Stomach (tissue), 9 donors: ENCODE results near the gene ZNF775. TPM values are rescaled to one million over a fixed set of nuclear protein-coding genes. Genes with fewer than 3 reads are reported as not detected.
"Not testable (repeated sequence)": the region's sequence is repeated elsewhere in the genome, so short reads cannot be mapped to it uniquely, and the experiment has no call there.

Source experiments
- DNase-seq, 2 donors: peaks; one replicate each; pipeline versions ENCODE4 v3.0.0 to v3.0.0-alpha.2; 2013 to 2019
- H3K27ac ChIP-seq, 5 donors: fragments of 200-600 bp in 4 of 5; sonication (generic) in 4 of 5; one replicate each; pipeline ENCODE4 v1.5.1; 2013 to 2019; ENCODE audit warnings: mild to moderate bottlenecking in 1 of 5, moderate library complexity in 1 of 5
- H3K27me3 ChIP-seq, 3 donors: fragments of 200-600 bp; sonication (generic); one replicate each; pipeline ENCODE4 v1.5.1; 2017 to 2019; ENCODE audit warnings: mixed run types in 1 of 3
- H3K36me3 ChIP-seq, 4 donors: fragments of 200-600 bp; sonication (generic); 1 replicate in 3 of 4; 2 replicates in 1 of 4; pipeline ENCODE4 v1.5.1; 2016 to 2019
- H3K4me1 ChIP-seq, 4 donors: fragments of 200-600 bp; sonication (generic); one replicate each; pipeline ENCODE4 v1.5.1; 2016 to 2019
- H3K4me3 ChIP-seq, 4 donors: fragments of 200-600 bp; sonication (generic) in 3 of 4; one replicate each; pipeline ENCODE4 v1.5.1; 2016 to 2019; ENCODE audit warnings: mild to moderate bottlenecking in 1 of 4
- H3K9me3 ChIP-seq, 4 donors: fragments of 200-600 bp; sonication (generic); one replicate each; pipeline ENCODE4 v1.5.1; 2016 to 2019
- EP300 ChIP-seq: sonication (generic); formaldehyde crosslinking; IDR thresholded peaks from one replicate; pipeline ENCODE4 v1.6.1; 2017; ENCODE audit warnings: antibody characterized with exemption
- POLR2A ChIP-seq, 4 donors: fragments of 450-650 bp; IDR thresholded peaks; one replicate each; pipeline ENCODE4 v1.6.1; 2016; ENCODE audit warnings: antibody characterized with exemption in 4 of 4, control low read depth in 2 of 4, mild to moderate bottlenecking in 1 of 4, moderate library complexity in 1 of 4
- POLR2AphosphoS5 ChIP-seq, 3 donors: sonication (generic); formaldehyde crosslinking; IDR thresholded peaks; one replicate each; pipeline ENCODE4 v1.6.1; 2016; ENCODE audit warnings: antibody characterized with exemption in 3 of 3
- WGBS, 5 donors: extraction: QIAGEN DNeasy Blood & Tissue Kit in 3 of 5; methylation state at CpG; one replicate each; pipeline versions ENCODE4 v1.1.5 to v1.1.7; 2013 to 2018; 5-methylcytosine and 5-hydroxymethylcytosine counted together
- intact Hi-C: fragments of 100-400 bp; cut with DNase I; formaldehyde crosslinking; loops from one replicate; pipeline ENCODE4 v1.15.1; 2023; ENCODE audit warnings: low total_unique reads
- polyA plus RNA-seq, 3 donors: library from polyadenylated mRNA; stranded (reverse); fragments of 200-250 nt; gene quantifications; one replicate each; pipeline ENCODE4 v1.2.3, GENCODE V29; 2013
- total RNA-seq, 5 donors: library from RNA; depleted of rRNA; stranded (reverse); fragments of >200 nt; gene quantifications; one replicate each; pipeline versions ENCODE4 v1.1.0 to v1.2.3, GENCODE V29; 2014 to 2016
- TF ChIP-seq, protein P1 (sequence below), 7 experiments: fragments of 450-650 bp in 4 of 7; fragments of 200-600 bp in 3 of 7; sonication (generic) in 3 of 7; IDR thresholded peaks; one replicate each; pipeline ENCODE4 v1.5.1; 2016 to 2019; ENCODE audit warnings: antibody characterized with exemption in 7 of 7, control low read depth in 2 of 7, mild to moderate bottlenecking in 1 of 7
- donor health status: healthy with polysubstance abuse.
- donor health status: Bipolar disorder and iron deficiency.
- donor health status: healthy.

ZNF775 gene
- total and polyA plus RNA-seq, 8 donors = 1.8 to 17.0 (median 2.5) TPM; not detected in 2

DNA sequence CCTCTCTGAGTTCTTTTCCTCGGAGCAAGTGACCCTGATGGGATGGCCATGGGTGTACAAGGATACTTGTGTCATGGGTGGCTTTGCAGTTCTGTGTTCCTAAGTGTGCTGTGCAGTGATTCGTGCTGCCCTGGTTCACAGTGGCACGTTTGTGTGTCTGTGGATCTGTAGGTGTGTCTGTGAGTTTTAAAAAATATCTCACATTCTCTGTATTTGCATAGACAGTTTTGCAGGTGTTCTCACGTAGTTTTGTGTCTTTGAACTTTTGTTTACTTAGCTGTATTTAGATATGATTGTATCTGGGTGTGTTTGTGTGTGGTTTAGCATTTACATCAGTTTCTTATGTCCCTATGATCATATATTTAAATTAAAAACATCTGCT is 3.7 kb downstream of the ZNF775 start:
- Histone ChIP-seq H3K9me3 (no peaks in the 10 kb centered on the region), H3K27ac (peak overlapping the region in 2 of 5 donors; percentile 24 to 38), H3K27me3 (no peaks in the 10 kb centered on the region), H3K4me1 (peaks cover 13 to 66% (median 51%) of the 10 kb centered on the region in 4 donors), H3K36me3 (peaks cover 0 to 6% (median 0%) of the 10 kb centered on the region in 4 donors), H3K4me3 (no peak overlapping the region)
- intact Hi-C loops = no loop called here
- no peak for DNase-seq
- TF ChIP-seq POLR2AphosphoS5 (IDR thresholded peaks at IDR 0.05) (no peak), EP300 (no peak), POLR2A (IDR thresholded peaks at IDR 0.05) (no peak)
- TF ChIP-seq, protein P1, sequence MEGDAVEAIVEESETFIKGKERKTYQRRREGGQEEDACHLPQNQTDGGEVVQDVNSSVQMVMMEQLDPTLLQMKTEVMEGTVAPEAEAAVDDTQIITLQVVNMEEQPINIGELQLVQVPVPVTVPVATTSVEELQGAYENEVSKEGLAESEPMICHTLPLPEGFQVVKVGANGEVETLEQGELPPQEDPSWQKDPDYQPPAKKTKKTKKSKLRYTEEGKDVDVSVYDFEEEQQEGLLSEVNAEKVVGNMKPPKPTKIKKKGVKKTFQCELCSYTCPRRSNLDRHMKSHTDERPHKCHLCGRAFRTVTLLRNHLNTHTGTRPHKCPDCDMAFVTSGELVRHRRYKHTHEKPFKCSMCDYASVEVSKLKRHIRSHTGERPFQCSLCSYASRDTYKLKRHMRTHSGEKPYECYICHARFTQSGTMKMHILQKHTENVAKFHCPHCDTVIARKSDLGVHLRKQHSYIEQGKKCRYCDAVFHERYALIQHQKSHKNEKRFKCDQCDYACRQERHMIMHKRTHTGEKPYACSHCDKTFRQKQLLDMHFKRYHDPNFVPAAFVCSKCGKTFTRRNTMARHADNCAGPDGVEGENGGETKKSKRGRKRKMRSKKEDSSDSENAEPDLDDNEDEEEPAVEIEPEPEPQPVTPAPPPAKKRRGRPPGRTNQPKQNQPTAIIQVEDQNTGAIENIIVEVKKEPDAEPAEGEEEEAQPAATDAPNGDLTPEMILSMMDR (IDR thresholded peaks at IDR 0.05) = no peak
- 30 to 62% (median 34%) methylated on average over 4 of the region's 4 CpGs for WGBS, 5 donors

DNA sequence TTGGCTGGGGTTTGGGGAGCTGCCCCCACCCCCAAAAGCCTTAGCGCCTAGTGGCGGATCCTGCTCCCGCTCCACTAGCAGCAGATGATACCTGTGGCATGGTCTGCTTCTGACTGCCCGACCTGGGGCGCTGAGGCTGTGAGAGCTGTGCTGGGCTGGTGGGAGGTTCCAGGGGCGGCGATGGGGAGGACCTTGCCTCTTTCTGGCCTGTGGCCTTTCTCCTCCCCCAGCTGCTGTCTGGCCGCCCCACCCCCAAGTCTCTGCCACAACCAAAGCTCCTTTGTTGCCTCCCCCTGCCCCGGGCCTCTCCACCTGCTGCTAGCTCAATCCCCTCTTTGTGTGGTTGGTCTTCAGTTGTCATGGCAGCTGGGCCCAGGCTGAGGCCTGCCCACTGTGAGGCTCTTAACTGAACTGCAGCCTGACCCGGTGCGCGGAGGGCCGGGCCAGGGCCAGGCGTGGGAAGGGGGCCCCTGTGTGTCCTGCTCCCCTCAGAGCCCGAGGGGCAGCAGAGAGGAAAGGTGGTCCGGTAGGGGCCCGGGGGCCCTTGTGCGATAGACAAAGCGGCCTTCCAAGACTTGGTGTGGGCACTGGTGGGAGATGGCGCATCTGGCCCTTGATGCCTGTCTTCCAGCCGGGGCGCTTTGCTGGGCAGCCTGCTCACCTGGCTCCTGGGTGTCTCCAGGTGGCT is 4.7 kb downstream of the ZNF775 start:
- H3K36me3 ChIP-seq = peaks cover 0 to 6% (median 0%) of the 10 kb centered on the region in 4 donors
- TF ChIP-seq, protein P1 (IDR thresholded peaks at IDR 0.05) = no peak
- TF ChIP-seq EP300 = no peak
- peak in 1 of 2 donors; percentile 94 for DNase-seq
- H3K27me3 ChIP-seq = no peaks in the 10 kb centered on the region
- peak overlapping the region in 2 of 5 donors; percentile 18 to 38 for H3K27ac ChIP-seq
- no peak overlapping the region for H3K4me3 ChIP-seq
- 64 to 88% (median 87%) methylated on average over 17 to 22 of the region's 22 CpGs for WGBS, 5 donors
- H3K4me1 ChIP-seq = peaks cover 7 to 64% (median 46%) of the 10 kb centered on the region in 4 donors
- intact Hi-C loops = no loop called here
- no peaks in the 10 kb centered on the region for H3K9me3 ChIP-seq

DNA sequence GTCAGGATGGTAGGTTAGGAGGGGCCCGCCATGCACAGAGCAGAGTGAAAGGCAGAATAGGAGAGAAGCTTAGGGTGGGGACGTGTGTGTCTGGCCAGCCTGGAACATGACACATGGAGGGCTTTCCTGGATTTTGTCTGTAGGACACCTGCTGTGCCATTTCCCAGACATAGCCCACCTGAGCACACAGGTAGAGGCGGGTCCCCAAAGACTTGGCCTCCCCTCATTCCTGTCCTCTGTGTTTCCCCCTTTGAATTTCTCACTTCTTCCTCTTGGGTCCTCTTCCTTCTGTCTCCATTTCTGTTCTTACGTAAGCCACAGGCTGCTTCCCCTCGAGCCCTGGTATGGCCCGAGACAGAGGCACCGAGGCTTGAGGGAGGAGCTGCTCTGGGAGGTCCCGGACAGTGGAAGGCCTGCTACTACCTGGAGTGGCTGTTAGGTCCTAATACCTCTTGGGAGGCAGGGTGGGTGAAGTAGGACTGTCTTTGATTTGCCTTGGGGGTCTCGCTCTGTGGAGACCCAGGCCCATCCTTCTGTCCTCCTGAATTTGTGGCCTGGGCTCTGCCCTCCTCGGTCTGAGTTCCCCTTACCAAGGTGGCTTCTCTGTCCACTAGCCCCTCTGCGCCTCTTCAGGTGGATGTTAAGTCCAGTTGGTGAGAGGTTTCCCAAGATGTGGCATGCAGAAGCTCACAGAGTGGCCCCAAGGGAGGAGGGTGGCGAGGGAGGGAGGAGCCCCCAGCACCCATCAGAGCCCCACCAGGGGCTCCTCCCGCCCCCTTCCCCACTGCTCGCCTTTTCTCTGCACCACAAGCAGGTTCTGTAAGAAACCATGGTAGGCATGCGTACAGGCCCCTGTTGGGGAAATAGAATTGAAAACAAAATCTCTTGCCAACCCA is 5.5 kb downstream of the ZNF775 start:
- no peak overlapping the region for H3K4me3 ChIP-seq
- no peak for DNase-seq
- peak overlapping the region in 1 of 5 donors; percentile 18 for H3K27ac ChIP-seq
- peaks cover 0 to 9% (median 0%) of the 10 kb centered on the region in 4 donors for H3K36me3 ChIP-seq
- WGBS, 5 donors = 85 to 92% (median 88%) methylated on average over 14 to 15 of the region's 15 CpGs
- H3K9me3 ChIP-seq = no peaks in the 10 kb centered on the region
- no peak for TF ChIP-seq POLR2AphosphoS5 (IDR thresholded peaks at IDR 0.05)
- no peak for TF ChIP-seq POLR2A (IDR thresholded peaks at IDR 0.05)
- no peak for TF ChIP-seq EP300
- TF ChIP-seq, protein P1 (IDR thresholded peaks at IDR 0.05) = no peak
- no peaks in the 10 kb centered on the region for H3K27me3 ChIP-seq
- intact Hi-C loops = no loop called here
- H3K4me1 ChIP-seq = peaks cover 7 to 68% (median 47%) of the 10 kb centered on the region in 4 donors

DNA sequence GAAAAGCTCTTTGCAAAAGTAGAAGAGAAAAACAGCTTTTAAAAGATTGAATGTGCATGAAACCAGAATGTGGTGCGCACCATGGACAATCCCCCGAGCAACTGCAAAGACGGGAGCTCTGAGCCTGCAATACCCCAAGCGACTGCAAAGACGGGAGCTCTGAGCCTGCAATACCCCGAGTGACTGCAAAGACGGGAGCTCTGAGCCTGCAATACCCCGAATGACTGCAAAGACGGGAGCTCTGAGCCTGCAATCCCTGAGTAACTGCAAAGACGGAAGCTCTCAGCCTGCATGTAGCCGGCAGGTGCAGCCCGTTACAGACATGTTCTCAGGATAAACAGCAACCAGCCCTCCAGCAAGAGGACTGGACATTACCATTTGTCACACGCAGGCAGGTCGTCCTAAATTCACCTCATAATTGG is 6.2 kb downstream of the ZNF775 start:
- peaks cover 2 to 62% (median 41%) of the 10 kb centered on the region in 4 donors for H3K4me1 ChIP-seq

DNA sequence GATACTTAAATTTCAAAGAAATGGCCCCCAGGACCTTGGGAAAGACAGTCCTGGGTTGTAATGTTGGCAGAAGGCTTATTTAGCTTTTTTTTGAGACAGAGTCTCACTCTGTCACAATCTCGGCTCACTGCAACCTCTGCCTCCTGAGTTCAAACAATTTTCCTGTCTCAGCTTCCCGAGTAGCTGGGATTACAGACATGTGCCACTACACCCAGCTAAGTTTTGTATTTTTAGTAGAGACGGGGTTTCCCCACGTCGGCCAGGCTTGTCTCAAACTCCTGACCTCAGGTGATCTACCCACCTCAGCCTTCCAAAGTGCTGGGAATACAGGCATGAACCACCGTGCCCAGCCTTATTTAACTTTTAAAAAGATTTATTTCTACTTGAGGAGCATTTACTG is 6.8 kb downstream of the ZNF775 start:
- intact Hi-C loops, H3K27ac ChIP-seq, H3K4me3 ChIP-seq, H3K27me3 ChIP-seq, H3K9me3 ChIP-seq, DNase-seq: not testable (repeated sequence)
- WGBS, 5 donors = 57 to 66% (median 66%) methylated on average over 6 of the region's 6 CpGs
- H3K4me1 ChIP-seq = peaks cover 0 to 56% (median 36%) of the 10 kb centered on the region in 4 donors
- peaks cover 0 to 13% (median 4%) of the 10 kb centered on the region in 4 donors for H3K36me3 ChIP-seq

More for the DNA sequence above, 6.2 kb downstream of the ZNF775 start:
- Histone ChIP-seq H3K27me3 (no peaks in the 10 kb centered on the region), H3K36me3 (peaks cover 0 to 13% (median 4%) of the 10 kb centered on the region in 4 donors), H3K27ac (no peak overlapping the region), H3K9me3 (no peaks in the 10 kb centered on the region), H3K4me3 (no peak overlapping the region)
- intact Hi-C loops = no loop called here
- no peak for DNase-seq
- WGBS, 5 donors = 73 to 86% (median 83%) methylated on average over 14 of the region's 14 CpGs
- no peak for TF ChIP-seq POLR2AphosphoS5 (IDR thresholded peaks at IDR 0.05)
- TF ChIP-seq POLR2A (IDR thresholded peaks at IDR 0.05) = no peak
- no peak for TF ChIP-seq EP300
- TF ChIP-seq, protein P1 (IDR thresholded peaks at IDR 0.05) = no peak
